ENCODE results near the gene WFS1.

Gene WFS1

GRCh38 chr4:6295495-6295894 is 25.8 kb downstream of the WFS1 start:
- H3K27ac ChIP-seq: no peak overlapping the region
- ChIA-PET POLR2A (ENCODE audit: low non-redundant PET) (no interaction called here), CTCF (no interaction called here)
- no peak for DNase-seq (ENCODE audit: low spot score)
- no peak for TF ChIP-seq CTCF (conservative IDR thresholded peaks at IDR 0.05; ENCODE audit: low read depth)

- CTCF ChIA-PET: no interaction called here
- TF ChIP-seq CTCF (conservative IDR thresholded peaks at IDR 0.05; ENCODE audit: low read depth): no peak
- POLR2A ChIA-PET (ENCODE audit: low non-redundant PET): no interaction called here
- no peak for DNase-seq (ENCODE audit: low spot score)
- H3K27ac ChIP-seq: no peak overlapping the region
These were observed 26.4 kb downstream of the WFS1 start for GRCh38 chr4:6296026-6296425.

- ChIA-PET CTCF (interaction anchor here (0.7 kb wide), 1 partner anchor 19 kb away, joined by 3 read pairs; no protein-coding TSS in a partner anchor), POLR2A (ENCODE audit: low non-redundant PET) (no interaction called here)
- no peak overlapping the region for H3K27ac ChIP-seq
- no peak for DNase-seq (ENCODE audit: low spot score)
- no peak for TF ChIP-seq CTCF (conservative IDR thresholded peaks at IDR 0.05; ENCODE audit: low read depth)
These were observed 27.7 kb downstream of the WFS1 start for GRCh38 chr4:6297266-6297815.

GRCh38 chr4:6298035-6298434 is 28.4 kb downstream of the WFS1 start:
- no peak for TF ChIP-seq CTCF (conservative IDR thresholded peaks at IDR 0.05; ENCODE audit: low read depth)
- no peak for DNase-seq (ENCODE audit: low spot score)
- ChIA-PET CTCF (no interaction called here), POLR2A (ENCODE audit: low non-redundant PET) (no interaction called here)
- no peak overlapping the region for H3K27ac ChIP-seq

- no peak overlapping the region for H3K27ac ChIP-seq
- TF ChIP-seq CTCF (conservative IDR thresholded peaks at IDR 0.05; ENCODE audit: low read depth): no peak
- DNase-seq (ENCODE audit: low spot score): no peak
- CTCF ChIA-PET: no interaction called here
- POLR2A ChIA-PET (ENCODE audit: low non-redundant PET): no interaction called here
These were observed 29.2 kb downstream of the WFS1 start for GRCh38 chr4:6298852-6299251.

- no peak overlapping the region for H3K27ac ChIP-seq
- POLR2A ChIA-PET (ENCODE audit: low non-redundant PET): no interaction called here
- CTCF ChIA-PET: no interaction called here
- no peak for DNase-seq (ENCODE audit: low spot score)
- no peak for TF ChIP-seq CTCF (conservative IDR thresholded peaks at IDR 0.05; ENCODE audit: low read depth)
These were observed 30.2 kb downstream of the WFS1 start for GRCh38 chr4:6299875-6300274.

- TF ChIP-seq CTCF (conservative IDR thresholded peaks at IDR 0.05; ENCODE audit: low read depth): no peak
- ChIA-PET POLR2A (ENCODE audit: low non-redundant PET) (no interaction called here), CTCF (no interaction called here)
- DNase-seq (ENCODE audit: low spot score): no peak
- no peak overlapping the region for H3K27ac ChIP-seq
These were observed 30.7 kb downstream of the WFS1 start for GRCh38 chr4:6300359-6300758.
